Prostate gland (tissue), 2 donors: ENCODE measurements around the gene TLL1. TPM values are rescaled to one million over a fixed set of nuclear protein-coding genes. Genes with fewer than 3 reads are reported as not detected.

ENCODE experiments used
- DNase-seq: peaks from one replicate; pipeline ENCODE4 v3.0.0-alpha.2; 2019; ENCODE audit warnings: low spot score
- H3K27ac ChIP-seq, 2 donors: fragments of 200-600 bp; sonication (generic); 2 replicates each; pipeline ENCODE4 v1.5.1; 2017 to 2019
- H3K27me3 ChIP-seq: fragments of 200-600 bp; sonication (generic); replicated peaks from 2 replicates; pipeline ENCODE4 v1.5.1; 2019; ENCODE audit not compliant: insufficient read depth
- H3K36me3 ChIP-seq, 2 donors: fragments of 200-600 bp; sonication (generic); 1 replicate in 1 of 2; 2 replicates in 1 of 2; pipeline versions ENCODE4 v1.5.1 to v1.8.1; 2017 to 2019
- H3K4me1 ChIP-seq: fragments of 200-600 bp; sonication (generic); replicated peaks from 2 replicates; pipeline ENCODE4 v1.5.1; 2019
- H3K4me3 ChIP-seq, 2 donors: fragments of 200-600 bp; sonication (generic); 2 replicates each; pipeline ENCODE4 v1.5.1; 2017 to 2019
- H3K9me3 ChIP-seq: fragments of 200-600 bp; sonication (generic); 2 replicates; pipeline ENCODE4 v1.5.1; 2017
- POLR2A ChIP-seq: fragments of 450-650 bp; IDR thresholded peaks from one replicate; pipeline ENCODE4 v1.6.1; 2016; ENCODE audit warnings: antibody characterized with exemption, mild to moderate bottlenecking
- POLR2AphosphoS5 ChIP-seq: sonication (generic); formaldehyde crosslinking; IDR thresholded peaks from one replicate; pipeline ENCODE4 v1.6.1; 2017; ENCODE audit warnings: antibody characterized with exemption
- WGBS: methylation state at CpG from one replicate; pipeline ENCODE4 v1.1.5; 2018; 5-methylcytosine and 5-hydroxymethylcytosine counted together
- intact Hi-C: fragments of 100-400 bp; cut with DNase I; formaldehyde crosslinking; loops from one replicate; pipeline ENCODE4 v1.14.2; 2022
- total RNA-seq, 2 donors: library from RNA; depleted of rRNA; stranded (reverse); fragments of >200 nt; gene quantifications; one replicate each; pipeline ENCODE4 v1.1.0, GENCODE V29; 2016
- TF ChIP-seq, protein P1 (sequence below), 4 experiments: fragments of 200-600 bp in 2 of 4; fragments of 450-650 bp in 2 of 4; sonication (generic) in 2 of 4; IDR thresholded peaks; 1 replicate in 3 of 4; 2 replicates in 1 of 4; pipeline ENCODE4 v1.5.1; 2016 to 2019; ENCODE audit warnings: antibody characterized with exemption in 4 of 4, mild to moderate bottlenecking in 2 of 4, moderate library complexity in 2 of 4

The TLL1 gene
- total RNA-seq, 2 donors from 2014 or later = 1.5 to 4.1 TPM

GRCh38 chr4:165965503-165965902 is 92.5 kb downstream of the TLL1 start:
- intact Hi-C loops = no loop called here
- H3K4me1 ChIP-seq = no peaks in the 10 kb centered on the region
- DNase-seq = no peak
- H3K36me3 ChIP-seq = no peaks in the 10 kb centered on the region
- no peak overlapping the region for H3K4me3 ChIP-seq
- H3K27ac ChIP-seq = no peak overlapping the region
- no peaks in the 10 kb centered on the region for H3K27me3 ChIP-seq
- WGBS = 66% methylated on average over 2 of the region's 2 CpGs
- TF ChIP-seq POLR2A (no peak), POLR2AphosphoS5 (no peak)
- TF ChIP-seq, protein P1, sequence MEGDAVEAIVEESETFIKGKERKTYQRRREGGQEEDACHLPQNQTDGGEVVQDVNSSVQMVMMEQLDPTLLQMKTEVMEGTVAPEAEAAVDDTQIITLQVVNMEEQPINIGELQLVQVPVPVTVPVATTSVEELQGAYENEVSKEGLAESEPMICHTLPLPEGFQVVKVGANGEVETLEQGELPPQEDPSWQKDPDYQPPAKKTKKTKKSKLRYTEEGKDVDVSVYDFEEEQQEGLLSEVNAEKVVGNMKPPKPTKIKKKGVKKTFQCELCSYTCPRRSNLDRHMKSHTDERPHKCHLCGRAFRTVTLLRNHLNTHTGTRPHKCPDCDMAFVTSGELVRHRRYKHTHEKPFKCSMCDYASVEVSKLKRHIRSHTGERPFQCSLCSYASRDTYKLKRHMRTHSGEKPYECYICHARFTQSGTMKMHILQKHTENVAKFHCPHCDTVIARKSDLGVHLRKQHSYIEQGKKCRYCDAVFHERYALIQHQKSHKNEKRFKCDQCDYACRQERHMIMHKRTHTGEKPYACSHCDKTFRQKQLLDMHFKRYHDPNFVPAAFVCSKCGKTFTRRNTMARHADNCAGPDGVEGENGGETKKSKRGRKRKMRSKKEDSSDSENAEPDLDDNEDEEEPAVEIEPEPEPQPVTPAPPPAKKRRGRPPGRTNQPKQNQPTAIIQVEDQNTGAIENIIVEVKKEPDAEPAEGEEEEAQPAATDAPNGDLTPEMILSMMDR (IDR thresholded peaks at IDR 0.05) = no peak
- no peaks in the 10 kb centered on the region for H3K9me3 ChIP-seq

DNA sequence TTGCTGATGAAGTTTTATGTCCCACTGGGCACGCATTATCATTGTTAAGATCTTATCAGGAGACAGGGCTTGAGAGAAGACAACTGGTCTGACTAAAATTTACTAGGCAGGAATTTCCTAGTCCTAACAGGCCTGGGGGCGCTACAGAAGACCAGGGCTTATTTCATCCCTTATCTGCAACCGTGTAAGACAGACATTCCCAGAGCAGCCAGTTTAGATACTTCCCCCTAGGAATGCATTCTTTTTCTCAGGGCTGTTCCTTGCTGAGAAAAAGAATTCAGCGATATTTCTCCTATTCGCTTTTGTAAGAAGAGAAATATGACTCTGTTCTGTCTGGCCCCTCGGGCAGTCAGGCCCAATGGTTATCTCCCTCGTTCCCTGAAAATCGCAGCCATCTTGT is 93.8 kb downstream of the TLL1 start:
- Histone ChIP-seq H3K27ac (no peak overlapping the region), H3K4me3 (no peak overlapping the region), H3K36me3 (no peaks in the 10 kb centered on the region), H3K27me3 (no peaks in the 10 kb centered on the region), H3K9me3 (no peaks in the 10 kb centered on the region), H3K4me1 (no peaks in the 10 kb centered on the region)
- TF ChIP-seq POLR2A (no peak), POLR2AphosphoS5 (no peak)
- TF ChIP-seq, protein P1 (IDR thresholded peaks at IDR 0.05) = no peak
- DNase-seq = no peak
- WGBS = 86% methylated on average over 8 of the region's 8 CpGs
- intact Hi-C loops = no loop called here

- no peak for DNase-seq
- intact Hi-C loops = no loop called here
- TF ChIP-seq POLR2A = no peak
- TF ChIP-seq, protein P1 (IDR thresholded peaks at IDR 0.05) = no peak
- no peak for TF ChIP-seq POLR2AphosphoS5
- no peaks in the 10 kb centered on the region for H3K27me3 ChIP-seq
- 95% methylated on average over 2 of the region's 2 CpGs for WGBS
- H3K9me3 ChIP-seq = no peaks in the 10 kb centered on the region
- H3K4me1 ChIP-seq = no peaks in the 10 kb centered on the region
- H3K27ac ChIP-seq = no peak overlapping the region
- no peak overlapping the region for H3K4me3 ChIP-seq
- no peaks in the 10 kb centered on the region for H3K36me3 ChIP-seq
Observed at GRCh38 chr4:165967486-165967885, 94.4 kb downstream of the TLL1 start.

GRCh38 chr4:165970703-165971420 is 97.8 kb downstream of the TLL1 start:
- Histone ChIP-seq H3K9me3 (no peaks in the 10 kb centered on the region), H3K4me3 (no peak overlapping the region), H3K36me3 (no peaks in the 10 kb centered on the region), H3K27me3 (no peaks in the 10 kb centered on the region), H3K27ac (no peak overlapping the region), H3K4me1 (no peaks in the 10 kb centered on the region)
- DNase-seq = no peak
- intact Hi-C loops = no loop called here
- 93% methylated on average over 4 of the region's 4 CpGs for WGBS
- TF ChIP-seq POLR2A = no peak
- TF ChIP-seq, protein P1 (IDR thresholded peaks at IDR 0.05) = no peak
- TF ChIP-seq POLR2AphosphoS5 = no peak

DNA sequence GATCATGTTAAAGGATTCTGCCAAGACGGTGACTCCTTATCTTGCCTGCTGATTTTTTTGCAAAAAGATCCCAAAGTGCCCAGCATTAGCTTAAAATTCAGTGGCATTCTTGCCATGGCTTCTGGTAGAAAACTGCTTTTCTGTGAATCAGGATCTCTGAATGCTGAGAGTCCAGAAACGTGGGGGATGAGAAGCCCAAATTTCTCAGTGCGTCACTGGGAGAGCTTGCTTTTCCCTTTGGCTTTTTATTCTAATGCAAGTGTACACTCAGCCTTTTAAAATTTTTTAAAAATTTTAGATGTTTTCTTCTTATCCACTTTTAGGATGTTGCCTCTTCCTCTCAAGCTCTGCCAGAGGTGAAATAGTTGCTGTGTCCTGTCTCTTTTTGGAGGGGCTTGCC is 98.4 kb downstream of the TLL1 start:
- H3K27me3 ChIP-seq = no peaks in the 10 kb centered on the region
- no peak overlapping the region for H3K4me3 ChIP-seq
- TF ChIP-seq, protein P1 (IDR thresholded peaks at IDR 0.05) = no peak
- no peak for TF ChIP-seq POLR2AphosphoS5
- no peak for TF ChIP-seq POLR2A
- H3K27ac ChIP-seq = no peak overlapping the region
- intact Hi-C loops = no loop called here
- no peaks in the 10 kb centered on the region for H3K4me1 ChIP-seq
- DNase-seq = no peak
- H3K9me3 ChIP-seq = no peaks in the 10 kb centered on the region
- 89% methylated on average over 3 of the region's 3 CpGs for WGBS
- H3K36me3 ChIP-seq = no peaks in the 10 kb centered on the region
